B cell (primary cell): ENCODE measurements around the gene DIP2A. TPM values are rescaled to one million over a fixed set of nuclear protein-coding genes. Genes with fewer than 3 reads are reported as not detected.

ENCODE experiments used
- ATAC-seq: fragments of 200-7000 bp; cut with Tn5 transposase; one replicate; pipeline ENCODE4 v1.10.0; 2021; ENCODE audit warnings: low read depth, mild to moderate bottlenecking, moderate number of reproducible peaks, moderate library complexity
- CTCF ChIA-PET: fragments of 350-600 bp; sonication (Branson Sonifier 250); formaldehyde crosslinking; loops from one replicate; lab custom pipeline; 2021; ENCODE audit warnings: antibody characterized with exemption, inconsistent platforms; lab: Charles Lee
- POLR2A ChIA-PET: fragments of 350-600 bp; sonication (Branson Sonifier 250); formaldehyde crosslinking; loops from one replicate; lab custom pipeline; 2021; ENCODE audit warnings: antibody characterized with exemption; lab: Charles Lee
- DNase-seq: peaks from one replicate; pipeline ENCODE4 v3.0.0; 2013
- H2AFZ ChIP-seq: 2 replicates; pipeline ENCODE4 v1.6.1; 2012; ENCODE audit warnings: mild to moderate bottlenecking, low read depth, low read length; ENCODE audit not compliant: insufficient read depth, poor library complexity, severe bottlenecking
- H3K27ac ChIP-seq, 2 donors: 1 replicate in 1 of 2; 2 replicates in 1 of 2; pipeline ENCODE4 v1.5.1; 2012 to 2013; ENCODE audit warnings: low read length in 2 of 2, mild to moderate bottlenecking in 2 of 2, moderate library complexity in 1 of 2
- H3K27me3 ChIP-seq, 4 experiments: fragments of 200-600 bp in 1 of 4; sonication (generic) in 1 of 4; replicated peaks in 1 of 4; 1 replicate in 2 of 4; 2 replicates in 2 of 4; pipeline versions ENCODE4 v1.6.1 to v1.7.0; 2013 to 2016; ENCODE audit warnings: low read length in 3 of 4, mild to moderate bottlenecking in 2 of 4, mixed read lengths in 1 of 4, moderate library complexity in 1 of 4; ENCODE audit not compliant: insufficient read depth in 4 of 4, control insufficient read depth in 3 of 4; ENCODE audit errors: control extremely low read depth in 1 of 4
- H3K36me3 ChIP-seq, 2 experiments: replicated peaks in 1 of 2; 1 replicate in 1 of 2; 2 replicates in 1 of 2; pipeline versions ENCODE4 v1.6.1 to v1.7.1; 2013; ENCODE audit warnings: low read length in 1 of 2; ENCODE audit not compliant: insufficient read depth in 2 of 2, control insufficient read depth in 1 of 2; ENCODE audit errors: control extremely low read depth in 1 of 2, extremely low read depth in 1 of 2
- H3K4me1 ChIP-seq, 2 donors: fragments of 200-600 bp in 1 of 2; sonication (generic) in 1 of 2; 1 replicate in 1 of 2; 2 replicates in 1 of 2; pipeline versions ENCODE4 v1.5.1 to v1.6.1; 2013 to 2017; ENCODE audit warnings: low read length in 2 of 2; ENCODE audit not compliant: control insufficient read depth in 2 of 2, insufficient read depth in 2 of 2
- H3K4me2 ChIP-seq: replicated peaks from 2 replicates; pipeline ENCODE3; 2012; ENCODE audit warnings: mild to moderate bottlenecking, low read depth, low read length; ENCODE audit not compliant: poor library complexity, severe bottlenecking
- H3K4me3 ChIP-seq, 5 experiments: fragments of 200-600 bp in 1 of 5; sonication (generic) in 1 of 5; 1 replicate in 3 of 5; 2 replicates in 2 of 5; pipeline versions ENCODE4 v1.5.1 to v1.7.0; 2011 to 2016; ENCODE audit warnings: low read length in 4 of 5, mild to moderate bottlenecking in 4 of 5, low read depth in 2 of 5, control low read depth in 1 of 5, moderate library complexity in 1 of 5; ENCODE audit not compliant: insufficient read depth in 1 of 5; ENCODE audit errors: control extremely low read depth in 1 of 5, extremely low read depth in 1 of 5
- H3K79me2 ChIP-seq: fragments of 200-600 bp; sonication (generic); one replicate; pipeline ENCODE4 v1.6.0; 2016; ENCODE audit warnings: low read length; ENCODE audit not compliant: control insufficient read depth, insufficient read depth
- H3K9ac ChIP-seq: fragments of 200-600 bp; sonication (generic); 2 replicates; pipeline ENCODE4 v1.6.1; 2017; ENCODE audit warnings: mild to moderate bottlenecking, low read length, moderate library complexity
- H3K9me3 ChIP-seq, 3 donors: one replicate each; pipeline versions ENCODE4 v1.6.1 to v1.7.1; 2013; ENCODE audit warnings: low read length in 2 of 3; ENCODE audit not compliant: control insufficient read depth in 2 of 3, insufficient read depth in 1 of 3; ENCODE audit errors: control extremely low read depth in 1 of 3
- H4K20me1 ChIP-seq: 2 replicates; pipeline ENCODE4 v1.6.0; 2012; ENCODE audit warnings: mild to moderate bottlenecking, low read length; ENCODE audit not compliant: insufficient read depth, control insufficient read depth, poor library complexity, severe bottlenecking
- H3K27ac Mint-ChIP-seq: one replicate; pipeline ENCODE4 v1.8.0; 2021; ENCODE audit warnings: mixed read lengths
- H3K27me3 Mint-ChIP-seq: one replicate; pipeline ENCODE4 v1.8.0; 2021; ENCODE audit warnings: mixed read lengths
- H3K4me1 Mint-ChIP-seq: one replicate; pipeline ENCODE4 v1.8.0; 2021; ENCODE audit warnings: mixed read lengths
- H3K4me3 Mint-ChIP-seq: one replicate; pipeline ENCODE4 v1.8.0; 2021; ENCODE audit warnings: mixed read lengths
- H3K9me3 Mint-ChIP-seq: one replicate; pipeline ENCODE4 v1.8.0; 2022; ENCODE audit warnings: mixed read lengths; ENCODE audit not compliant: insufficient read depth
- CTCF ChIP-seq: fragments of 200-600 bp; IDR thresholded peaks from one replicate; pipeline ENCODE4 v1.8.0; 2022; ENCODE audit warnings: antibody characterized with exemption, mild to moderate bottlenecking
- EZH2 ChIP-seq: IDR thresholded peaks from 2 replicates; pipeline ENCODE4 v1.6.1; 2012; ENCODE audit warnings: borderline replicate concordance, low read depth, mild to moderate bottlenecking, moderate library complexity, low read length; ENCODE audit not compliant: insufficient read depth, poor library complexity, severe bottlenecking
- WGBS: methylation state at CpG from one replicate; pipeline ENCODE4 v1.1.5; 2013; ENCODE audit warnings: missing lambda C conversion rate; ENCODE audit not compliant: insufficient coverage; 5-methylcytosine and 5-hydroxymethylcytosine counted together
- intact Hi-C: fragments of 100-400 bp; cut with micrococcal nuclease; formaldehyde crosslinking; loops from one replicate; pipeline ENCODE4 v1.10.0; 2022
- polyA plus RNA-seq: library from polyadenylated mRNA; depleted of rRNA; stranded (reverse); fragments of >200 nt; gene quantifications from 2 replicates; pipeline ENCODE4 v1.2.3, GENCODE V29; 2012
- total RNA-seq, 2 donors: library from RNA; stranded (reverse); fragments of 120-200 nt in 1 of 2; gene quantifications; 1 replicate in 1 of 2; 2 replicates in 1 of 2; pipeline versions ENCODE4 v1.2.3 to v1.2.4, GENCODE V29; 2013 to 2022

Gene DIP2A
- total and polyA plus RNA-seq, 2 donors (not counting 1 experiment from before 2014, with no cell fraction given), result 40.4 to 59.0 TPM

GRCh38 chr21:46557469-46557868 lies 98.8 kb downstream of the DIP2A start:
- POLR2A ChIA-PET, result no interaction called here
- Histone ChIP-seq H3K4me1 (peaks cover 18 to 35% of the 10 kb centered on the region in 2 donors), H3K9me3 (no peaks in the 10 kb centered on the region), H4K20me1 (no peaks in the 10 kb centered on the region), H3K4me3 (no peak overlapping the region), H3K27me3 (no peaks in the 10 kb centered on the region), H3K36me3 (peaks cover 0 to 26% of the 10 kb centered on the region in 2 experiments), H3K27ac (no peak overlapping the region), H3K4me2 (no peak overlapping the region), H3K9ac (no peak overlapping the region), H3K79me2 (no peaks in the 10 kb centered on the region), H2AFZ (no peak overlapping the region)
- CTCF ChIA-PET, result no interaction called here
- no peak overlapping the region for H3K27ac Mint-ChIP-seq
- H3K27me3 Mint-ChIP-seq, result no peaks in the 10 kb centered on the region
- WGBS, result over 99% methylated on average over 12 of the region's 14 CpGs
- peaks cover 26% of the 10 kb centered on the region for H3K4me1 Mint-ChIP-seq
- no peaks in the 10 kb centered on the region for H3K9me3 Mint-ChIP-seq
- DNase-seq (no peak), ATAC-seq (no peak)
- no peak overlapping the region for H3K4me3 Mint-ChIP-seq
- TF ChIP-seq EZH2 (no peak), CTCF (no peak)
- intact Hi-C loops, result no loop called here

- Mint-ChIP-seq H3K27me3 (no peaks in the 10 kb centered on the region), H3K4me1 (peaks cover 22% of the 10 kb centered on the region), H3K4me3 (no peak overlapping the region), H3K27ac (no peak overlapping the region), H3K9me3 (no peaks in the 10 kb centered on the region)
- Histone ChIP-seq H2AFZ (no peak overlapping the region), H3K27ac (no peak overlapping the region), H3K4me1 (peaks cover 13 to 30% of the 10 kb centered on the region in 2 donors), H3K9me3 (no peaks in the 10 kb centered on the region), H3K9ac (no peak overlapping the region), H3K79me2 (no peaks in the 10 kb centered on the region), H3K27me3 (no peaks in the 10 kb centered on the region), H4K20me1 (no peaks in the 10 kb centered on the region), H3K4me2 (no peak overlapping the region), H3K4me3 (no peak overlapping the region), H3K36me3 (peaks cover 0 to 31% of the 10 kb centered on the region in 2 experiments)
- DNase-seq (no peak), ATAC-seq (no peak)
- WGBS, result over 99% methylated on average over 23 of the region's 26 CpGs
- intact Hi-C loops, result no loop called here
- CTCF ChIA-PET, result no interaction called here
- TF ChIP-seq CTCF (no peak), EZH2 (no peak)
- POLR2A ChIA-PET, result no interaction called here
Measured at GRCh38 chr21:46557919-46558392, 99.3 kb downstream of the DIP2A start.
